Osteocyte (in vitro differentiated cells): ENCODE data around the gene TNRC6B. TPM values are rescaled to one million over a fixed set of nuclear protein-coding genes. Genes with fewer than 3 reads are reported as not detected.
A peak's percentile ranks its signal among the peaks of the same experiment; 100 is the strongest.
"Not testable (repeated sequence)": the region's sequence is repeated elsewhere in the genome, so short reads cannot be mapped to it uniquely, and the experiment has no call there.

Experiments used
- DNase-seq: peaks from one replicate; pipeline ENCODE4 v3.0.0; 2021; ENCODE audit warnings: mixed read lengths; ENCODE audit not compliant: unreplicated experiment; ENCODE audit errors: extremely low spot score
- H3K27ac Mint-ChIP-seq: one replicate; pipeline ENCODE4 v1.8.0; 2021; ENCODE audit warnings: mild to moderate bottlenecking, mixed read lengths; ENCODE audit not compliant: unreplicated experiment
- H3K27me3 Mint-ChIP-seq: one replicate; pipeline ENCODE4 v1.8.0; 2021; ENCODE audit warnings: mixed read lengths; ENCODE audit not compliant: unreplicated experiment
- H3K36me3 Mint-ChIP-seq: one replicate; pipeline ENCODE4 v1.8.0; 2021; ENCODE audit warnings: mixed read lengths; ENCODE audit not compliant: unreplicated experiment
- H3K4me1 Mint-ChIP-seq: one replicate; pipeline ENCODE4 v1.8.0; 2021; ENCODE audit warnings: mixed read lengths; ENCODE audit not compliant: unreplicated experiment
- H3K4me3 Mint-ChIP-seq: one replicate; pipeline ENCODE4 v1.8.0; 2021; ENCODE audit warnings: mild to moderate bottlenecking, moderate library complexity, mixed read lengths; ENCODE audit not compliant: unreplicated experiment
- H3K9me3 Mint-ChIP-seq: one replicate; pipeline ENCODE4 v1.8.0; 2021; ENCODE audit warnings: mixed read lengths; ENCODE audit not compliant: unreplicated experiment
- CTCF ChIP-seq: fragments of 200-600 bp; sonication (generic); IDR thresholded peaks from 2 replicates; pipeline ENCODE4 v1.5.0; 2021; ENCODE audit warnings: antibody characterized with exemption, mild to moderate bottlenecking, moderate library complexity
- total RNA-seq: library from RNA; stranded (reverse); gene quantifications from 2 replicates; pipeline ENCODE4 v1.2.1, GENCODE V29; 2021

Gene TNRC6B
- total RNA-seq, 1 donor from 2014 or later: 47.4 TPM

- TF ChIP-seq CTCF: no peak
- no peak overlapping the region for H3K27ac Mint-ChIP-seq
- H3K9me3 Mint-ChIP-seq: no peaks in the 10 kb centered on the region
- no peaks in the 10 kb centered on the region for H3K4me1 Mint-ChIP-seq
- H3K4me3 Mint-ChIP-seq: no peak overlapping the region
- no peak for DNase-seq
- no peaks in the 10 kb centered on the region for H3K27me3 Mint-ChIP-seq
- peaks cover 14% of the 10 kb centered on the region for H3K36me3 Mint-ChIP-seq
Measured at GRCh38 chr22:40147388-40148176, 30.1 kb upstream of the TNRC6B start.

GRCh38 chr22:40153192-40153591 is 24.5 kb upstream of the TNRC6B start:
- peak; percentile 10 for DNase-seq
- Mint-ChIP-seq H3K9me3 (no peaks in the 10 kb centered on the region), H3K27me3 (no peaks in the 10 kb centered on the region), H3K4me1 (peaks cover 19% of the 10 kb centered on the region), H3K4me3 (no peak overlapping the region), H3K36me3 (peaks cover 11% of the 10 kb centered on the region), H3K27ac (no peak overlapping the region)
- TF ChIP-seq CTCF: no peak

- Mint-ChIP-seq H3K36me3 (peaks cover 10% of the 10 kb centered on the region), H3K4me1 (peaks cover 23% of the 10 kb centered on the region), H3K4me3 (no peak overlapping the region), H3K9me3 (no peaks in the 10 kb centered on the region), H3K27me3 (no peaks in the 10 kb centered on the region), H3K27ac (no peak overlapping the region)
- no peak for DNase-seq
- no peak for TF ChIP-seq CTCF
Measured at GRCh38 chr22:40153705-40154104, 24.0 kb upstream of the TNRC6B start.

GRCh38 chr22:40156001-40156516 is 21.7 kb upstream of the TNRC6B start:
- peak; percentile 22 for TF ChIP-seq CTCF
- Mint-ChIP-seq H3K36me3 (peaks cover 5% of the 10 kb centered on the region), H3K27me3 (no peaks in the 10 kb centered on the region), H3K9me3 (no peaks in the 10 kb centered on the region), H3K4me1 (peaks cover 24% of the 10 kb centered on the region), H3K4me3 (no peak overlapping the region), H3K27ac (peak overlapping the region; percentile 52)
- peak; percentile 48 for DNase-seq

GRCh38 chr22:40156682-40157081 is 21.0 kb upstream of the TNRC6B start:
- H3K4me1 Mint-ChIP-seq: peaks cover 24% of the 10 kb centered on the region
- not testable (repeated sequence) for H3K27me3 Mint-ChIP-seq, H3K36me3 Mint-ChIP-seq, H3K9me3 Mint-ChIP-seq, H3K4me3 Mint-ChIP-seq, H3K27ac Mint-ChIP-seq
- peak; percentile 32 for DNase-seq
